IPS-NIHi7 (cell line): ENCODE data around the gene ZDHHC20.
A peak's percentile ranks its signal among the peaks of the same experiment; 100 is the strongest.

Source experiments
- DNase-seq: peaks from one replicate; pipeline ENCODE4 v3.0.0; 2012; ENCODE audit warnings: mixed read lengths; ENCODE audit errors: extremely low spot score

ZDHHC20 gene

GRCh38 chr13:21458813-21459701 is at the start of gene ZDHHC20:
ZDHHC20 (minus strand) TSS chr13:21459303; CDS start chr13:21459171, 132 bp downstream.
- peak; percentile 97 for DNase-seq

- DNase-seq = no peak
These were observed 45.3 kb upstream of the ZDHHC20 start for GRCh38 chr13:21504379-21504778.

- DNase-seq = peak; percentile 45
These were observed 42.6 kb upstream of the ZDHHC20 start for GRCh38 chr13:21501686-21502085.

GRCh38 chr13:21486322-21486721 is 27.2 kb upstream of the ZDHHC20 start:
- no peak for DNase-seq

- no peak for DNase-seq
These were observed 24.6 kb upstream of the ZDHHC20 start for GRCh38 chr13:21483748-21484147.

- DNase-seq = no peak
These were observed 22.3 kb upstream of the ZDHHC20 start for GRCh38 chr13:21481359-21481758.

- DNase-seq = peak; percentile 29
These were observed 20.0 kb upstream of the ZDHHC20 start for GRCh38 chr13:21478881-21479808.

- peak; percentile 82 for DNase-seq
These were observed 17.9 kb upstream of the ZDHHC20 start for GRCh38 chr13:21476893-21477472.

- no peak for DNase-seq
These were observed 16.0 kb upstream of the ZDHHC20 start for GRCh38 chr13:21475115-21475514.

GRCh38 chr13:21470785-21471184 is 11.7 kb upstream of the ZDHHC20 start:
- no peak for DNase-seq

GRCh38 chr13:21466527-21466926 is 7.4 kb upstream of the ZDHHC20 start:
- DNase-seq = no peak

GRCh38 chr13:21465710-21466160 is 6.6 kb upstream of the ZDHHC20 start:
- DNase-seq = peak; percentile 14

GRCh38 chr13:21463424-21463823 is 4.3 kb upstream of the ZDHHC20 start:
- DNase-seq = no peak

- DNase-seq = no peak
These were observed 2.0 kb upstream of the ZDHHC20 start for GRCh38 chr13:21461131-21461530.

- peak; percentile 73 for DNase-seq
These were observed 671 bp downstream of the ZDHHC20 start for GRCh38 chr13:21458451-21458812.

- DNase-seq = no peak
These were observed 5.6 kb downstream of the ZDHHC20 start for GRCh38 chr13:21453387-21454081.

GRCh38 chr13:21450936-21451335 is 8.2 kb downstream of the ZDHHC20 start:
- DNase-seq = no peak

GRCh38 chr13:21446656-21447055 is 12.4 kb downstream of the ZDHHC20 start:
- no peak for DNase-seq

- DNase-seq = no peak
These were observed 13.3 kb downstream of the ZDHHC20 start for GRCh38 chr13:21445759-21446158.

GRCh38 chr13:21443171-21443570 is 15.9 kb downstream of the ZDHHC20 start:
- no peak for DNase-seq

GRCh38 chr13:21436582-21436981 is 22.5 kb downstream of the ZDHHC20 start:
- DNase-seq = no peak
